Tibial nerve (tissue), 4 donors: Measurements from ENCODE around the gene RIMS1. TPM values are rescaled to one million over a fixed set of nuclear protein-coding genes. Genes with fewer than 3 reads are reported as not detected.

ENCODE experiments used
- DNase-seq, 2 donors: peaks; one replicate each; pipeline ENCODE4 v3.0.0-alpha.2; 2019; ENCODE audit warnings: low spot score in 2 of 2
- H3K27ac ChIP-seq, 4 donors: fragments of 200-600 bp; sonication (generic) in 3 of 4; one replicate each; pipeline ENCODE4 v1.5.1; 2017 to 2019; ENCODE audit warnings: mild to moderate bottlenecking in 1 of 4
- H3K27me3 ChIP-seq, 2 donors: fragments of 200-600 bp; sonication (generic) in 1 of 2; one replicate each; pipeline versions ENCODE4 v1.5.1 to v1.6.0; 2017 to 2019
- H3K36me3 ChIP-seq, 3 donors: fragments of 200-600 bp; sonication (generic); one replicate each; pipeline ENCODE4 v1.5.1; 2018 to 2019
- H3K4me1 ChIP-seq, 4 donors: fragments of 200-600 bp; sonication (generic) in 3 of 4; one replicate each; pipeline ENCODE4 v1.5.1; 2017 to 2019
- H3K4me3 ChIP-seq, 4 donors: fragments of 200-600 bp; sonication (generic) in 3 of 4; one replicate each; pipeline ENCODE4 v1.5.1; 2017 to 2019; ENCODE audit warnings: mild to moderate bottlenecking in 1 of 4, moderate library complexity in 1 of 4
- H3K9me3 ChIP-seq, 4 donors: fragments of 200-600 bp; sonication (generic) in 3 of 4; one replicate each; pipeline ENCODE4 v1.5.1; 2017 to 2019
- CTCF ChIP-seq, 5 experiments: fragments of 200-600 bp in 3 of 5; fragments of 450-650 bp in 2 of 5; sonication (generic) in 3 of 5; IDR thresholded peaks; one replicate each; pipeline ENCODE4 v1.5.1; 2016 to 2019; ENCODE audit warnings: antibody characterized with exemption in 5 of 5, mild to moderate bottlenecking in 3 of 5, moderate library complexity in 2 of 5
- EP300 ChIP-seq, 2 donors: sonication (generic); formaldehyde crosslinking; IDR thresholded peaks; one replicate each; pipeline ENCODE4 v1.6.1; 2017; ENCODE audit warnings: antibody characterized with exemption in 2 of 2, mild to moderate bottlenecking in 1 of 2
- POLR2A ChIP-seq, 2 donors: fragments of 450-650 bp; IDR thresholded peaks; one replicate each; pipeline ENCODE4 v1.6.1; 2017; ENCODE audit warnings: antibody characterized with exemption in 2 of 2, mild to moderate bottlenecking in 2 of 2, moderate library complexity in 2 of 2
- WGBS, 2 donors: methylation state at CpG; one replicate each; pipeline ENCODE4 v1.1.5; 2018; 5-methylcytosine and 5-hydroxymethylcytosine counted together
- total RNA-seq, 4 donors: library from RNA; depleted of rRNA; stranded (reverse); fragments of >200 nt; gene quantifications; one replicate each; pipeline ENCODE4 v1.1.0, GENCODE V29; 2016

The RIMS1 gene
- total RNA-seq, 4 donors from 2014 or later = 1.3 to 5.1 (median 3.3) TPM

- Histone ChIP-seq H3K27me3 (no peaks in the 10 kb centered on the region), H3K9me3 (no peaks in the 10 kb centered on the region), H3K27ac (no peak overlapping the region), H3K36me3 (no peaks in the 10 kb centered on the region), H3K4me1 (no peaks in the 10 kb centered on the region), H3K4me3 (no peak overlapping the region)
- TF ChIP-seq EP300 (IDR thresholded peaks at IDR 0.05) (no peak), POLR2A (IDR thresholded peaks at IDR 0.05) (no peak), CTCF (IDR thresholded peaks at IDR 0.05) (no peak)
- DNase-seq = no peak
- WGBS, 2 donors = 92 to 94% methylated on average over 4 of the region's 4 CpGs
Measured at GRCh38 chr6:72246926-72247325, 360.6 kb downstream of the RIMS1 start.

DNA sequence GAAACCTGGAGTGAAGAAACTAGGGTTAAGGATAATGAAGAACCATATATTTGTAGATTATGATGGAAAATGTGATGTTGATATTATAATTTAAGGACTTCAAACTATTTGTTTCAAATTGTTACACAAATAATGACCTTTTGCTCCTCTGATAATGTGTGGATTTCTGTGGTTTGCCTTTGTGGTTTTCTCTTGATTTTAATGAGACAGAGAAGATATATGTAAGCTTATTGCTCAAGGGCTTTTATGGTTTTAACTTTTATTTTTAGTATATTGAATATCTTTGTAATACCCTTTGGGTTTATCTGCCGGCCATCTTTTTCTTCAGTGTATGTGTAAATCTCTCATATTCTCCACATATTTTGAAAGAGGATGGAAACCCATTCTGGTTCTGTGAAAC lies 362.3 kb downstream of the RIMS1 start:
- H3K4me3 ChIP-seq = no peak overlapping the region
- H3K4me1 ChIP-seq = no peaks in the 10 kb centered on the region
- no peaks in the 10 kb centered on the region for H3K27me3 ChIP-seq
- no peak for DNase-seq
- no peak overlapping the region for H3K27ac ChIP-seq
- TF ChIP-seq CTCF (IDR thresholded peaks at IDR 0.05) = no peak
- no peak for TF ChIP-seq POLR2A (IDR thresholded peaks at IDR 0.05)
- TF ChIP-seq EP300 (IDR thresholded peaks at IDR 0.05) = no peak
- no peaks in the 10 kb centered on the region for H3K9me3 ChIP-seq
- WGBS, 2 donors = 62 to 80% methylated on average over 1 of the region's 1 CpG
- H3K36me3 ChIP-seq = no peaks in the 10 kb centered on the region

GRCh38 chr6:72250664-72251063 lies 364.3 kb downstream of the RIMS1 start:
- no peak for DNase-seq
- 88 to 91% methylated on average over 3 of the region's 3 CpGs for WGBS, 2 donors
- no peaks in the 10 kb centered on the region for H3K9me3 ChIP-seq
- H3K36me3 ChIP-seq = no peaks in the 10 kb centered on the region
- no peak overlapping the region for H3K4me3 ChIP-seq
- TF ChIP-seq EP300 (IDR thresholded peaks at IDR 0.05) (no peak), POLR2A (IDR thresholded peaks at IDR 0.05) (no peak), CTCF (IDR thresholded peaks at IDR 0.05) (no peak)
- no peaks in the 10 kb centered on the region for H3K27me3 ChIP-seq
- no peak overlapping the region for H3K27ac ChIP-seq
- no peaks in the 10 kb centered on the region for H3K4me1 ChIP-seq

GRCh38 chr6:72260489-72260888 lies 374.1 kb downstream of the RIMS1 start:
- H3K36me3 ChIP-seq = no peaks in the 10 kb centered on the region
- no peaks in the 10 kb centered on the region for H3K27me3 ChIP-seq
- no peak for DNase-seq
- H3K27ac ChIP-seq = no peak overlapping the region
- TF ChIP-seq CTCF (IDR thresholded peaks at IDR 0.05) (no peak), EP300 (IDR thresholded peaks at IDR 0.05) (no peak)
- H3K4me1 ChIP-seq = no peaks in the 10 kb centered on the region
- H3K9me3 ChIP-seq = no peaks in the 10 kb centered on the region
- 64 to 67% methylated on average over 3 of the region's 3 CpGs for WGBS, 2 donors
- H3K4me3 ChIP-seq = no peak overlapping the region

DNA sequence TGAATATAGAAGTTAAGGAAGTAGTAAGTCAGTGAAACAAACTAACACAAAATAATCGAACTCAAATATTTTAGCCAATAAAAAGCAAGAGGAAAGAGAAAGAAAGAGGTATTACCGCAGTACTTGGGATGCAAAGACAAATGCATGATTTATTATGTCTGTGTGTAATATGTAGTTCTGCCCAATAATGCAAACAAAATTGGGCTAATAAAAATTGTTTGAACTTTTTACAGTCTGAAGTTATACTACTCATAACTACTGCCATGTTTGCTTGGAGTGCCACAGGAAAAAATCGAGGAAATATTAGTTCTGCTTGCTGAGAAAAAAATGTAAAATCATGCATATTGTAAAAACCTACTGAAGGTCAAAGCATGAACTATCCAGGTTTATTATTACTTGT lies 375.2 kb downstream of the RIMS1 start:
- Histone ChIP-seq H3K9me3 (no peaks in the 10 kb centered on the region), H3K27ac (no peak overlapping the region), H3K27me3 (no peaks in the 10 kb centered on the region), H3K36me3 (no peaks in the 10 kb centered on the region), H3K4me3 (no peak overlapping the region), H3K4me1 (no peaks in the 10 kb centered on the region)
- 75 to 81% methylated on average over 3 of the region's 3 CpGs for WGBS, 2 donors
- no peak for DNase-seq
- TF ChIP-seq EP300 (IDR thresholded peaks at IDR 0.05) (no peak), POLR2A (IDR thresholded peaks at IDR 0.05) (no peak), CTCF (IDR thresholded peaks at IDR 0.05) (no peak)
